NCI-H1092 treated with DMSO at 0.1 percent for 48 hours (cell line): ENCODE data around the gene TRIM67.

Source experiments
- DNase-seq: peaks from one replicate; lab custom pipeline; 2025; lab: John Stamatoyannopoulos, UW

Gene TRIM67

DNA sequence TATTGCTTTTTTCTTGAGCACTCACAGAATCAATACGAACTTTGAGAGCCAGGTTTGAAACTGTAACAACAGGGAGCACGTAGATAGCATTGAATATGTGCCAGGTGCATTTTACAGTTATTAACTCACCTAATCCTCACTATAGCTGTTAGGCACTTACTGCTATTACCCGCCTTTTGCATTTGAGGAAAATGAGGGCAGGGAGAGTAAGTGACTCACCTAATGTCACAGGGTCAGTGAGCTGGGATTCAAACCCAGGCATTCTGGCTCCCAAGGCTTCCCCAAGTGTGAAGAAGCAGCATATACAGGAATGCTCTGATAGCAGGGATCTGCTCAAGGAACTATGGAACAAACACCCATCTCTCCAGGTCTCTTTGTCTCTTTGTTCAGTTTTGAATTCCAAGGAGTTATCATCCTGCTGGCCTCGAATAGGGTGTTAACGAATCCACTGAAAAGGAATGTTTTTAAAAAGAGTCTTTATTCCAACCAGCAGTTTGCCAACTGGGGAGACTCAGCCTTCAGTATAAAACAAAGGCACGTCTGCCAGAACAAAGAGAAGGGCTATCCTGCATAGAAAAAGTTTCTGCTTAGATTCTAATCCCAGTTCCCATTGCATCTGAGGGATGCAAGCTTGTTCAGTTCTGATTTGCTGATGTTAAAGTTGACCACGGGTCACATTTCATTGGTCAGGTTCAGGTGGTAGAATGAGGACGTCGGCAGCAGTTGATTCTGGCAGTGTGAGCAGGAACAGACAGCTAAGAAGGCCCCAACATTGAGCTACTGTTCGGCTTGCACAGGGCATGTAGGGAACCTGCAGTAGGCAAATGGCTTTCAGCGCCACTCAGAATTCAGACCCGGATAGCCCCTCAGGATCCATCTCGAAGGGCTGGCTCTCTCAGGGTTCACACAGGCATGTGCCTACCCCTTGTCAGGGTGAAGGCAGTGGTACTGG lies 22.1 kb downstream of the TRIM67 start:
- no peak for DNase-seq

DNA sequence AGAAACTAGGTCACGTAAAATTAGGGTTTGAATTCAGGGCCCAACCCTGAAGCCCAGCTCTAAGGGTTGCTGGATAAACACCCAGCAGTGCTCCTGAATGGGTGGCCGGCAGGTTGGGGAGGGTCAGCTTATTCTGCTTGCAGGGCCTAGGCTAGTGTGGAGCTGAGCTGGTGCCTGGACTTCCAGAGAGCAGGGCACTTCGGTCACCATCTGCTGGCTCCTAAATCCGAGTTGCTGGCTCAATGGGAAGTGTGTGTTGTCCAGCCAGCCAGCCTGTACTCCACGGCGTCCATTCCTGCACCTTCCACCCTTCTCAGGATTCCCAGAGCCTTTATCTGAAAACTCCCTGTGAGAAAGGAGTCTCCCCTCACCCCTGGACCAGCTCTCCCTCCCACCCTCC lies 23.0 kb downstream of the TRIM67 start:
- no peak for DNase-seq

DNA sequence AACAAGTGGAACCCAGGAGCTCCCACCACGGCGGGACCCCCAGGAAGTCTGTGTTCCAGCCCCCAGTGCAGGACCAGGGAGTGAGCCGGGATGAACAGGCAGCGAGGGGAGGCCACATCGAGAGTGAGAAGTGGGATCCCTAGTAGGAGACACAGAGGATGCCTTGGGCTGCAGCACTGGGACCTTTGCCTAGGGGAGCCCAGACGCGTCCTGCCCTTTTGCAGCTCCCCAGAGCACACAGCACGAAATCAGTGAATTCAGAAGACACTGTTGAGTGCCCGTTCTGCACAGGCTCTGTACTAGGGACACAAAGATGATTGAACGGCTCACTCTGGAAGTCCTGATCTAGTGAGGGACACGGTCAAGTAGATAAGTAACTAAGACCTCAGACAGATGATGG lies 23.5 kb downstream of the TRIM67 start:
- DNase-seq: no peak

DNA sequence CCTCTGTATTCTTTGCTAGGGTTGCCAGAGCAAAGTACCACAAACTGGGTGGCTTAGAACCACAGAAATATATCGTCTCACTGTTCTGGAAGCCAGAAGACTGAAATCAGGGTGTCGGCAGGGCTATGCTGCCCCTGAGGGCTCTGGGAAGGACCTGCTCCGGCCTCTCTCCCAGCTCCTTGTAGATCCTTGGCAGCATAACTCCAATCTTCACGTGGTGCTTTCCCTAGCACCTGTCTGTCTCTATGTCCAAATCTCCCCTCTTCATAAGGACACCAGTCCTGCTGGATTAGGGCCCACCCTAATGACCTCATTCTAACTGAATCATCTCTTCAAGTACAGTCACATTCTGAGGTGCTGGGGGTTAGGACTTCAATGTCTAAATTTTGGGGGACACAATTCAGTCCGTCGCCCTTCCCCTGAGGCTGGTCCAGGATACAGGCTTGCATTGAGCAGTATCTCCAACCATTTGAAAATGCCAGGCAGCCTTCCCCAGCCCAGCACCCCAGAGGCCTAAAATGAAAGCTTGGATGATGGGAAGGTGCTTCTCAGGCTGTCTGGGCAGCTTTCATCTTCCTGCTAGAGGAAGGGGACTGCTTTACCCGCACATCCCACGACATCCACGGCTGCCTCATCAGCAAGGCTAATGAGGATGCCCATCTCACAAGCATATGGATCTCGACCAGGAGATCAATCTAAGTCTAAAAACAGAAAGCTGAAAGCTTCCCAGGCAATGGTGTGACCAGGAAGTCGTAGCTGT lies 24.7 kb downstream of the TRIM67 start:
- no peak for DNase-seq

DNA sequence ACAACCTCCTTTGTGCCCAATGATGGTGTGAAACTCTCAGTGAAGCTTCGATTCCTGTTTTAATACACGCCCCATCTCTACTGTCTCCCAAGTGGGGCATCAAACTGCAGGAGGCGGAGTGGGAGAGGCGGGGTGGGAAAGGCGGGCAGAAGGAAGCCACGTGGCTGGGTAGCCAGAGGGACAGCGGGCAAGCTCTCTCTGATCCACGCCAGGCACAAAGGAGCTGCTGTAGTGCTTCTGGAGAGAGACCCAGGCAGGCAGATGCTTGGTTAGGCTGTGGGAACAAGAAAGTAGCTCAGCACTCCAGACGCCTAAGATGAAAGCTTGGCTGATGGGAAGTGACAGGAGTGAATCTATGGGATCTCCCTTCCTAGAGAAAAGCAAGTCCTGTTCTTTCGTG lies 25.7 kb downstream of the TRIM67 start:
- DNase-seq: no peak

DNA sequence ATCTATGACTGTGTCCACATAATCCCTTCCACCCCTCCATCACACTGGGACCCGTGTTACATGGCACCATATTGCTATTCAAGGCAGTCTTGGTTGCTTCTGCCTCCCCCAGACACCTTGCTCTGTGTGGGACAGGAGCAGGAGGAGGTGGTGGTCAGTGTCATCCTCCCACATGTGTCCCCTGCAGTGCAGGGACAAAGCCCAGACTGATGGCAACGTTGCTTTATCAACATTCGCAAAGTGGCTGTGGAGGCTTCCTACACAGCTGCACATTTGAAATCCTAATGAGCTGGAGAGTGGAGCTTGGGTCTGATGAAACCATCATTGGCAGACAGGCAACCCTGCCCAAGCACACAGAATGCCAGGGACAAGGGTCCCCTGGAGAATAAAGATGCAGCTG lies 26.2 kb downstream of the TRIM67 start:
- DNase-seq: no peak

DNA sequence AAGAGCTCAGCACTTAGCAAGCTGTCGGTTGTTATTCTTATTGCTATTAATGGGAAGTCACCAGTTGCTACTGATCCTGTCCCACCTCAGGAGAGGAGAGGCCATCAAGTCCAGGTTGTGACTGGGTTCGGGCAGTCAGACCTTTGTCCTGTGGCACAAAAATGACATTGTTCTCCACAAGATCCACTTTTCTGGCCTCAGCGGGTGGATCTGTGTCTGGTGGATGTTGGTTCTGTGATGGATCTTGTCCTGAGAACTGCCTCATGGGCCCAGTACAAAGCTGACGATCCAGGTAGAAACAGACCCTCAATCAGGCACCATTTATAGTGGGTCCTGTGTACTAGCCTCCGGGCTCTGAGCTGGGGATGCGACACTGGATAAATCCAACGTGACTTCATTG lies 26.9 kb downstream of the TRIM67 start:
- DNase-seq: no peak

DNA sequence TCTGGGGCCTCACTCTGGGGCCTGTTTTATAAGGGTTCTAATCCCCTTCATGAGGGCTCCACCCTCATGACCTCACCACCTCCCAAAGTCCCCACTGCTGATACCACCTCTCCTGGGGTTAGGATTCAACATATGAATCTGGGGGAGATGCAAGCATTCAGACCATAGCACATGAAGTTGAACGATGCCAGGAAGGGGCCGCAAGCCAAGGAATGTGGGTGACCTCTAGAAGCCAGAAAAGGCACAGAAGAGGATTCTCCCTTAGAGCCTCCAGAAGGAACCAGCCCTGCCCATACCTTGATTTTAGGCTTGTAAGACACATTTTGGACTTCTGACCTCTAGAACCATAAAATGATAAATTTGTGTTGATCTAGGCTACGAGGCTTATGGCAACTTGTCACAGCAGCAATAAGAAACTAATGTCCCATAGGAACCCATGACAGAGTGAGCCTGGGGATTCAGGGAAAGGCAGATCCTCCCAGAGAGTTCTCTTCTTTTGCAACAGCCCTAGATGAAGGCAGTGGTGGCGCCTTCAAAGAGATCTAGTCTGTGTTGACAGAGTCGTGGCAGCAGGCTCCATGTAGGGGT lies 27.9 kb downstream of the TRIM67 start:
- no peak for DNase-seq

DNA sequence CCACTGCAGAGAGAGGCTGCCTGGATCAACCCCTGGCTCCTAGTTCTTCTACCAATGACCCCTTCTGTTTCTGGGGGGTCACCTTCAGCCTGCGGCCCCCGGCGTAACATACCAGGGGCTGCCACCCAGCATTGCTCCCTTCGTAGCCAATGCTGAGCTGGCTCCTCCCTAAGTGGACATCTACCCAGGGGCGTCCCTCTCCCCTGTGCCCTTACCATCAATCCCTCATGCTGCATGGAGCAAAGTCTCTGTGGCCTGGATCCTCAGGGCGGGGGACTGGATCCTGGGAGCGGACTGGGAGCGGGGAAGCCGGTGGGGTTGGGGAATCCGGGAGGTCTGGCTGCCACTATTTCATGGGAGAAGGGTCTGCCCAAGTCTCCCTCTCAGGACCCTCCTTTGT lies 28.6 kb downstream of the TRIM67 start:
- DNase-seq: no peak

DNA sequence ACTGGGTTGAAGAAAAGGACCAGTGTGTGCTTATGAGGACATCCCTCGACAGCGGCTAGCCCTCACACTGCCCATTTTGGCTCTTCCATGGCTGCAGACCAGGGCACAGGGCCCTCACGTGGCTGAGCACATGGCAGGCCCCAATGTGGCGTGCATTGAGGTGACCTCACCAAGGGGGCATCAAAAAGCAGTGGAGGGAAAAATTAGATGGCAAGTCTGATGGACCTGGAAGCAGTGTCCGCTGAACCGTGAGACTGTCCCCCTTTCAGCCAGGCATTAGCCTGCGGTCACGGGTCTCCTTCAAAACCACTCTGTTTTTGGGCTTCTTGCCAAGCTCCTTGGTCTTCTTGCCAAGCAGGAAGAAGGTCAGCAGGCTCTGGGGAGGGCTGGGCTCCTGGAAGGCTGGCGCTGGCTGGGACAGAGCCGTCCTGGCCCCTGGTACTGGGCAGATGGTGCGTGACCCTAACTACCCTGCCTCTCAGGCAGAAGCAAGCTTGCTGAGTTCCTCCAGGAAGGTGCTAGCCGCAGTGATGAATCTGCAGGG lies 30.8 kb downstream of the TRIM67 start:
- DNase-seq: peak; percentile 80

DNA sequence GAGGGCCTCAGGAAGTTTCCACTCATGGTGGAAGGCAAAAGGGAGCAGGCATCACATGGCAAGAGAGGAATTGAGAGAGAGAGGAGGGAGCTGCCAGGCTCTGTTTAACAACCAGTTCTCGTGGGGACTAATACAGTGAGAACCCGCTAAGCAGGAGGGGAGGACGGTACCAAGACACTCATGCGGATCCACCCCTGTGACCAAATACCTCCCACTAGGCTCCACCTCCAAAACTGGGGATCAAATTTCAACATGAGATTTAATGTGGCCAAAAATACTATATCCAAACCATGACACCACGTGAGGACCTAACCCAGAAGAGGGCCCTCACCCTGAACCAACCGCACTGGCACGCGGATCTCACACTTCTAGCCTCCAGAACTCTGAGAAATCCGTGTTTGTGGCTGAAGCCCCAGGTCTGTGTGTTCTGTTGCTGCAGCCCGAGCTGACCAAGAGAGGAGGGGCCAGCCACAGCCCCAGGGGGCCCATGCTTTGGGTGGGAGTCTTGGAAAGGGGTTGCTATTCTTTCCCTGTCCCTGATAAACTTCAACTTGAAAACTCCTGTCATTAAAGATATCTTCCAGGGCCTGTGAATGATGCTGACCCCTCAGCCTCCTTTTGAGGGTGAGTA lies 32.0 kb downstream of the TRIM67 start:
- no peak for DNase-seq

DNA sequence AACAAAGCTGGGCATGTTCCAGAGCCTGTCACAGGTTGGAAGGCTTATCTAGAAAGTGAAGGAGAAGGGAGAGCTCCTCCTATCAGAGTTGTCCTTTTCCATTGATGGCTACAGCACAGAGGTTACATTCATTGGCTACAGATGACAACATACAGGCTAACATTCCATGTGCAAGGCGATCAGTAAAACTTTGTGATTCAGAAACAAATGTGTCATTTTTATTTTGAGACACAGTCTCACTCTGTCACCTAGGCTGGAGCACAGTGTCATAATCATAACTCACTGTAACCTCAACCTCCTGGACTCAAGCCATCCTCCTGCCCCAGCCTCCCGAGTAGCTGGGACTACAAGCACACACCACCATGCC lies 32.6 kb downstream of the TRIM67 start:
- no peak for DNase-seq

DNA sequence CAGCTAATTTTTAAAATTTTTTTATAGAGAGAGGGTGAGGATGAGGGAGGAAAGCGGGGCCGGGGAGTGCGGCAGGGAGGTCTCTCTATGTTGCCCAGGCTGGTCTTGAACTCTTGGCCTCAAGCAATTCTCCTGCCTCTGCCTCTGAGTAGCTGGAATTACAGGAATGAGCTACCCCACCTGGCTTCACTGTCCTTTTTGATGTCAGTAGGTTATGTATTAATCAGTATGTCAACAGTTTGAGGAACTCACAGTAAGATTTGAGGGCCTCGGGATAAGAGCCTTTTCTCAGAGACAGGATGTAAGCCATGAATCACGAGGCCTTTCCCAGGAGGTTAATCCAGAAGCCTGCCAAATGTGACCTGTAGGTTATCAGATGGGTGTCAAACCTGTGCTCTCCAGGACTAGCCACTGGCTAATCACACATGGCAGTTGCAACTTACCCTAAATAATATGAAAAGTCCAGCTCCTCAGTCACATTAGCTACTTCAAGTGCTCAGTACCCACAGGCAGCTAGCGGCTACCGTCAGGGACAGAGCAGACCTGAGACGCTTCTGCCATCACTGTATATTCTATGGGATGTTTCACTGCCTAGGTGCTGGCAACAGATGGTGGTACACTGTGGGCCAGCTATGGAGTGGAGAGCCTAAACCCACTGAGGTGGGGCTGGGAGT lies 33.1 kb downstream of the TRIM67 start:
- DNase-seq: no peak

DNA sequence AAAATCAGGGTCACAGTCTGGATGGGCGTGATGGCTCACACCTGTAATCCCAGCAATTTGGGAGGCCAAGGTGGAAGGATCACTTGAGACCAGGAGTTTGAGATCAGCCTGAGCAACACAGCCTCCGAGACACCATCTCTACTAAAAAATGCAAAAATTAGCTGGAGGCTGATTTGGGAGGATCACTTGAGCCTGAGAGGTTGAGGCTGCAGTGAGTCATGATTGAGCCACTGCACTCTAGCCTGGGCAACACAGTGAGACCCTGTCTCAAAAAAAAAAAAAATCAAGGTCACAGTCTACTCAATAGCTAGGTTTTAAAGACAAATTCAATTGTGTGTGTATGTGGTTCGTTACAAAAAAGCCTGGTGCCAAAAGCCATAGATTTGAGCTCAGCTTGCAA lies 34.4 kb downstream of the TRIM67 start:
- DNase-seq: no peak

DNA sequence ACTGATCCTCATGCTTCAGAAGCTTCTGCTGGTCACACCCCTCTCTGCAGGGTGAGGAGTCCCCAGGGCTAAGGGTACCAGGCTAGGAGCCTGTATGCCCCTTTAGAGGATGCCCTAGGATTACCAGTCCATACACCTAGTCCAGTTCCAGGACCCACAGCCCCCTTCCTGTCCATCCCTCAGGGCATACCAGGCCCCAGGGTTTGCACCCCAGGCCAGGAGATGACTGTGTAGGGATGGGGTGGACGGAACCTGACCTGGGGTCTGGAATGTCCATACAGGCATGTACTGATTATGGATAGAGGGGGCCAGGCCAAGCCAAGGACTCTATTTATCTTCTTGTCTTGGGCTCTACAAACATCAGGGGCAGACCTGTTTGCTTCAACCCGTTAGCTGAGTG lies 34.9 kb downstream of the TRIM67 start:
- DNase-seq: no peak

DNA sequence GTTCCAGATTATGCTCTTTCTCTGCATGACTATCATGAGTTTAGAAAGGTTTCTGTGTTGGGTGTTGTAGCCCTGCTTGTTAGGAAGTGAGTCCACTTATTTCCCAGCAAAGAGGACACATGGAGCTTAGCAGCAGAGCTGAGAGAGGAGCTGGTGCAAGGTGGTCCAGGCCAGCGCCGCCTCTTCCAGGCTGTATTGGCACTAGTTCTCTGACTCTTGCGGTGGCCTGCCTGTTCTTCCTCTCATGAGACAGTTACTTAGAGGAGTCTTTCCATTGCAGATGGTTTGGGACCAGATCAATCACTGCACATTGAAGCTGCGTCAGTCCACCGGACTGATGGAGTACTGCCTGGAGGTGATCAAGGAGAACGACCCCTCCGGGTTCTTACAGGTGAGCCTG lies 38.0 kb downstream of the TRIM67 start:
- no peak for DNase-seq

DNA sequence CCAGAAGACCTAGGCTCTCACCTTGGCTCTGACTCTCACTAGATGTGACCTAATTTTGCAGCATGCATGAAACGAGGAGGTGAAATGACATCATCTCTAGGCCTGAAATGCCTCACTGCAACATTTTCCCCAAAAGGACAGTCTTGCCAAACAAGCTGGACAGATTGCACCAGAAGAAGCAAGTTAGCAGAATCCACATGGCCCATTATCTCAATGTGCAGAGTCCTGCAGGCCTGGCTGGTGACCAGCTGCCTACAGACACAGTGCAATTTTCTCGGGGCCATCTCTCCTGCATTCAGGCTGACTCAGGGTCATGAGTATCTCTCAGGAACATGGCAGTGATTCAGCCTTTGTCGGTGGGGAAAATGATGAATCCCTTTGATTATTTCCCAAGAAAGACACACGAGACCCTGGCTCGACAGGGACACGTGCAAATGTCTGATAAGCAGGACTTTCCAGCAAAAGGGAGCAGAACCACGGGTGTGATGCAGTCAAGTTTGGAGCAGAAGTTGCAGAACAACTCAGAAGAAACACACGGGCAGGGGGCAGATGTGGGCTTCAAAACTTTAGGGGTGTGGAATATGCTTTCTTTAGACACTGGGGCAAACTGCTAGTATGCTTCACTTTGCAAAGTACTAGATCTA lies 38.7 kb downstream of the TRIM67 start:
- DNase-seq: no peak

DNA sequence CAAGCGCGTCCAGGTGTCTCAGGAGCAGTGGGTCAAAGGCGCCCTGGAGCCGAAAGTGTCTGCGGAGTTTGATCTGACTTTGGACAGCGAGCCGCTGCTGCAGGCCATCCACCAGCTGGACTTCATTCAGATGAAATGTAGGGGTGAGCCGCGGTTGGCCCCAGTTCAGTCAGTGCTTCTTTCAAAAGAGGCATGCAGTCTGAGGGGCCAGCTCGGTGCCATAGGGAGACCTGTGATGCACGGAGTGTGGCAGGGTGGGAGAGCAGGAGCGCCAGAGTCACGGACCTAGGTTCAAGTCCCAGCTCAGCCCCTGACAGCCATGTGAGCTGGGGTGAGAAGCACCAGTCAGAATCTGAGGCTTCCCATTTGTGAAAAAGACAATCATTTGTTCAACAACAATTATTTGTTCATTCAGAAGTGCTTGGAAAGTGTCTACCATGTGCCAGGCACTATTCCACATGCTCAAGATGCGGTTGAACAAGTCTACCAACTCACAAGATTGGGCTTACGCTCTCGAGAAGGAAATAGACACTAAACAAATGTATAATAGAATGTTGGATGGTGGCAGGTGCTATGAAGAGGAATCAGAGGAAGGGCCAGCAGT lies 39.6 kb downstream of the TRIM67 start:
- no peak for DNase-seq

DNA sequence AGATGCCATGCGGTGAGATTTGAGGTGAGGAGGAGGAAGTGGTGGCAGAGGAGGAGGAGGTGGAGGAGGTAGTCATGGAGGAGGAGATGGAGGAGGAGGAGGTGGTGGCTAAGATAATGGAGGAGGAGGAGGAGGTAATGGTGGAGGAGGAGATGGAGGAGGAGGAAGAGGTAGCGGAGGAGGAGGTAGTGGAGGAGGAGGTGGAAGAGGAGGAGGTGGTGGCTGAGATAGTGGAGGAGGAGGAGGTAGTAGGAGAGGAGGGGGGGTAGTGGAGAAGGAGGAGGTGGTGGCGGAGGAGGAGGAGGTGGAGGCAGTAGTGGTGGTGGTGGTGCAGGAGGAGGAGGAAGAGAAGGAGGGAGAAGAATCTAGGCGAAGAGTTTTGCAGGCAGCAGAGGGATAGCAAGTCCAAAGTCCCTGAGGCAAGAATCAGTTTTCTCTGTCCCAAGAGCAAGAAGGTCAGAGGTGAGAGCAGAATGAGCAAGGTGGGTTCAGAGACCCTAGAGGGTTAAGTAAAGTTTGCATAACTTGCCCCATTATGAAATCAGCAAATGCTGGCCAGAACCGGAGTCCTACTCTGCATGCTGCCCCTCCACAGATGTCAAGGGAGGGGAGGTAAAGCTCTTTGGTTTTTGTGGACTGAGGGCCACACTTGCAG lies 40.2 kb downstream of the TRIM67 start:
- DNase-seq: no peak
